H1 (cell line): ENCODE results near the gene FRMD4A. TPM values are rescaled to one million over a fixed set of nuclear protein-coding genes. Genes with fewer than 3 reads are reported as not detected.

Experiments used
- HDAC2 ChIP-seq, 2 experiments: fragments of 300-600 bp in 1 of 2; sonication (generic) in 1 of 2; IDR thresholded peaks; 2 replicates each; pipeline ENCODE4 v1.6.1; 2011 to 2012; ENCODE audit warnings: low read depth in 2 of 2, low read length in 2 of 2, mild to moderate bottlenecking in 2 of 2, moderate library complexity in 2 of 2, borderline replicate concordance in 1 of 2, inconsistent platforms in 1 of 2
- KDM1A ChIP-seq: fragments of 200-600, 300-600 bp; sonication (generic); IDR thresholded peaks from 2 replicates; pipeline ENCODE4 v1.7.1; 2016; ENCODE audit warnings: mild to moderate bottlenecking, low read length, borderline replicate concordance
- polyA plus RNA-seq, 7 experiments: library from polyadenylated mRNA; depleted of rRNA in 3 of 7; stranded (reverse) in 5 of 7; unstranded in 2 of 7; fragments of >200 nt in 5 of 7; fragments of 200-250 nt in 2 of 7; gene quantifications; 1 replicate in 5 of 7; 2 replicates in 1 of 7; 4 replicates in 1 of 7; pipeline versions ENCODE4 v1.2.1 to v1.2.3, GENCODE V29; 2011 to 2013; ENCODE audit warnings: missing spikeins in 2 of 7, mixed read lengths in 2 of 7
- total RNA-seq: library from RNA; stranded (reverse); fragmentation: NEBNext Ultra II Directional; extraction: Animal tissue kit (Norgen Biotek cat#: 25700); gene quantifications from 2 replicates; pipeline ENCODE4 v1.2.1, GENCODE V29; 2021
- TF ChIP-seq, protein P1 (sequence below): fragments of 300-600 bp; sonication (generic); IDR thresholded peaks from 2 replicates; pipeline ENCODE4 v1.7.1; 2012; ENCODE audit warnings: low read length, moderate library complexity, mild to moderate bottlenecking, inconsistent platforms; ENCODE audit not compliant: insufficient replicate concordance

The FRMD4A gene
- total and polyA plus RNA-seq, 2 of the 8 experiments (the other 6 are each of a cell fraction or from before 2014, with no cell fraction given) = 38.6 to 39.6 TPM

DNA sequence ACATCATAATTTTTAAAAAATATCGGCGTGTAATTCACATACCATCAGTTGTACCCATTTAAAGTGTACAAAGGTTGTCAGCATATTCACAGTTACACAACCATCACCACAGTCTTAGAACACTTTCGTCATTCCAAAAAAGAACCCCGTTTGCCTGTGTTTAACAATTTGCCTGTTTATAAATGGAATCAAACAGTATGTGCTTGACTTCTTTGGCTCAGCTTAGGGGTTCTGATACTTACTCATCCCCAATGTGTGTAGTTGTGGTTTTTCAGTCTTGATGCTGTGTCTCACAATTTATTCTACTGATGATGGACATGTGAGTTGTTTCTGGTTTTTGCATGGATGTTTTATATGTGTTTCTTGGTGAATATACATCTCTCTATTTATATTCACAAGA lies 693.9 kb downstream of the FRMD4A start (continued):
- TF ChIP-seq, protein P1, sequence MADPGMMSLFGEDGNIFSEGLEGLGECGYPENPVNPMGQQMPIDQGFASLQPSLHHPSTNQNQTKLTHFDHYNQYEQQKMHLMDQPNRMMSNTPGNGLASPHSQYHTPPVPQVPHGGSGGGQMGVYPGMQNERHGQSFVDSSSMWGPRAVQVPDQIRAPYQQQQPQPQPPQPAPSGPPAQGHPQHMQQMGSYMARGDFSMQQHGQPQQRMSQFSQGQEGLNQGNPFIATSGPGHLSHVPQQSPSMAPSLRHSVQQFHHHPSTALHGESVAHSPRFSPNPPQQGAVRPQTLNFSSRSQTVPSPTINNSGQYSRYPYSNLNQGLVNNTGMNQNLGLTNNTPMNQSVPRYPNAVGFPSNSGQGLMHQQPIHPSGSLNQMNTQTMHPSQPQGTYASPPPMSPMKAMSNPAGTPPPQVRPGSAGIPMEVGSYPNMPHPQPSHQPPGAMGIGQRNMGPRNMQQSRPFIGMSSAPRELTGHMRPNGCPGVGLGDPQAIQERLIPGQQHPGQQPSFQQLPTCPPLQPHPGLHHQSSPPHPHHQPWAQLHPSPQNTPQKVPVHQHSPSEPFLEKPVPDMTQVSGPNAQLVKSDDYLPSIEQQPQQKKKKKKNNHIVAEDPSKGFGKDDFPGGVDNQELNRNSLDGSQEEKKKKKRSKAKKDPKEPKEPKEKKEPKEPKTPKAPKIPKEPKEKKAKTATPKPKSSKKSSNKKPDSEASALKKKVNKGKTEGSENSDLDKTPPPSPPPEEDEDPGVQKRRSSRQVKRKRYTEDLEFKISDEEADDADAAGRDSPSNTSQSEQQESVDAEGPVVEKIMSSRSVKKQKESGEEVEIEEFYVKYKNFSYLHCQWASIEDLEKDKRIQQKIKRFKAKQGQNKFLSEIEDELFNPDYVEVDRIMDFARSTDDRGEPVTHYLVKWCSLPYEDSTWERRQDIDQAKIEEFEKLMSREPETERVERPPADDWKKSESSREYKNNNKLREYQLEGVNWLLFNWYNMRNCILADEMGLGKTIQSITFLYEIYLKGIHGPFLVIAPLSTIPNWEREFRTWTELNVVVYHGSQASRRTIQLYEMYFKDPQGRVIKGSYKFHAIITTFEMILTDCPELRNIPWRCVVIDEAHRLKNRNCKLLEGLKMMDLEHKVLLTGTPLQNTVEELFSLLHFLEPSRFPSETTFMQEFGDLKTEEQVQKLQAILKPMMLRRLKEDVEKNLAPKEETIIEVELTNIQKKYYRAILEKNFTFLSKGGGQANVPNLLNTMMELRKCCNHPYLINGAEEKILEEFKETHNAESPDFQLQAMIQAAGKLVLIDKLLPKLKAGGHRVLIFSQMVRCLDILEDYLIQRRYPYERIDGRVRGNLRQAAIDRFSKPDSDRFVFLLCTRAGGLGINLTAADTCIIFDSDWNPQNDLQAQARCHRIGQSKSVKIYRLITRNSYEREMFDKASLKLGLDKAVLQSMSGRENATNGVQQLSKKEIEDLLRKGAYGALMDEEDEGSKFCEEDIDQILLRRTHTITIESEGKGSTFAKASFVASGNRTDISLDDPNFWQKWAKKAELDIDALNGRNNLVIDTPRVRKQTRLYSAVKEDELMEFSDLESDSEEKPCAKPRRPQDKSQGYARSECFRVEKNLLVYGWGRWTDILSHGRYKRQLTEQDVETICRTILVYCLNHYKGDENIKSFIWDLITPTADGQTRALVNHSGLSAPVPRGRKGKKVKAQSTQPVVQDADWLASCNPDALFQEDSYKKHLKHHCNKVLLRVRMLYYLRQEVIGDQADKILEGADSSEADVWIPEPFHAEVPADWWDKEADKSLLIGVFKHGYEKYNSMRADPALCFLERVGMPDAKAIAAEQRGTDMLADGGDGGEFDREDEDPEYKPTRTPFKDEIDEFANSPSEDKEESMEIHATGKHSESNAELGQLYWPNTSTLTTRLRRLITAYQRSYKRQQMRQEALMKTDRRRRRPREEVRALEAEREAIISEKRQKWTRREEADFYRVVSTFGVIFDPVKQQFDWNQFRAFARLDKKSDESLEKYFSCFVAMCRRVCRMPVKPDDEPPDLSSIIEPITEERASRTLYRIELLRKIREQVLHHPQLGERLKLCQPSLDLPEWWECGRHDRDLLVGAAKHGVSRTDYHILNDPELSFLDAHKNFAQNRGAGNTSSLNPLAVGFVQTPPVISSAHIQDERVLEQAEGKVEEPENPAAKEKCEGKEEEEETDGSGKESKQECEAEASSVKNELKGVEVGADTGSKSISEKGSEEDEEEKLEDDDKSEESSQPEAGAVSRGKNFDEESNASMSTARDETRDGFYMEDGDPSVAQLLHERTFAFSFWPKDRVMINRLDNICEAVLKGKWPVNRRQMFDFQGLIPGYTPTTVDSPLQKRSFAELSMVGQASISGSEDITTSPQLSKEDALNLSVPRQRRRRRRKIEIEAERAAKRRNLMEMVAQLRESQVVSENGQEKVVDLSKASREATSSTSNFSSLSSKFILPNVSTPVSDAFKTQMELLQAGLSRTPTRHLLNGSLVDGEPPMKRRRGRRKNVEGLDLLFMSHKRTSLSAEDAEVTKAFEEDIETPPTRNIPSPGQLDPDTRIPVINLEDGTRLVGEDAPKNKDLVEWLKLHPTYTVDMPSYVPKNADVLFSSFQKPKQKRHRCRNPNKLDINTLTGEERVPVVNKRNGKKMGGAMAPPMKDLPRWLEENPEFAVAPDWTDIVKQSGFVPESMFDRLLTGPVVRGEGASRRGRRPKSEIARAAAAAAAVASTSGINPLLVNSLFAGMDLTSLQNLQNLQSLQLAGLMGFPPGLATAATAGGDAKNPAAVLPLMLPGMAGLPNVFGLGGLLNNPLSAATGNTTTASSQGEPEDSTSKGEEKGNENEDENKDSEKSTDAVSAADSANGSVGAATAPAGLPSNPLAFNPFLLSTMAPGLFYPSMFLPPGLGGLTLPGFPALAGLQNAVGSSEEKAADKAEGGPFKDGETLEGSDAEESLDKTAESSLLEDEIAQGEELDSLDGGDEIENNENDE = no peak
- TF ChIP-seq HDAC2 (IDR thresholded peaks at IDR 0.05; ENCODE audit: borderline replicate concordance in 1 of 2, low read depth in 2 of 2, low read length in 2 of 2) (no peak), KDM1A (no peak)
